Stimulated activated CD8-positive, alpha-beta memory T cell treated with anti-CD3 and anti-CD28 coated beads, Interleukin-12 subunit alpha, Interleukin-12 subunit beta, amount 100 ng/mL, for 4 hours (primary cell): ENCODE data around the gene ARID2.
A peak's percentile ranks its signal among the peaks of the same experiment; 100 is the strongest.

ENCODE experiments used
- DNase-seq: peaks from one replicate; pipeline ENCODE4 v3.0.0-alpha.2; 2020; ENCODE audit warnings: low read depth

Gene ARID2

DNA sequence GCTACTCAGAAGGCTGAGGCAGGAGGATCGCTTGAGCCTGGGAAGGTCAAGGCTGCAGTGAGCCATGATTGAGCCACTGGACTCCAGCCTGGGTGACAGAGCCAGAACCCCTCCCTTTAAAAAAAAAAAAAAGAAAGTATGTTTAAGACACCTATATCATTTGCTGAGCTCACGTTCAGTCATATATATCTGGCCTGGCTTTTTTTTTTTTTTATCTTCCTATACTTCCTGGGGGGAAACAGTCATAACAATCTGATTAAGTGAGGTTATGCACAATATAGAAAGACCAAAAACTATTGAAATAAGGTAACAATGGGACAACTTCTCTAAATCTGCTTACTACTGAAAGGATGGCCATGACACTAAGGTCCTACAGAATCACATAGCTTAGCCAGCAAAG lies 9.4 kb upstream of the ARID2 start:
- no peak for DNase-seq

GRCh38 chr12:45721369-45721768 lies 8.1 kb upstream of the ARID2 start:
- no peak for DNase-seq

- DNase-seq: no peak
Observed at GRCh38 chr12:45721954-45722353, 7.6 kb upstream of the ARID2 start.

DNA sequence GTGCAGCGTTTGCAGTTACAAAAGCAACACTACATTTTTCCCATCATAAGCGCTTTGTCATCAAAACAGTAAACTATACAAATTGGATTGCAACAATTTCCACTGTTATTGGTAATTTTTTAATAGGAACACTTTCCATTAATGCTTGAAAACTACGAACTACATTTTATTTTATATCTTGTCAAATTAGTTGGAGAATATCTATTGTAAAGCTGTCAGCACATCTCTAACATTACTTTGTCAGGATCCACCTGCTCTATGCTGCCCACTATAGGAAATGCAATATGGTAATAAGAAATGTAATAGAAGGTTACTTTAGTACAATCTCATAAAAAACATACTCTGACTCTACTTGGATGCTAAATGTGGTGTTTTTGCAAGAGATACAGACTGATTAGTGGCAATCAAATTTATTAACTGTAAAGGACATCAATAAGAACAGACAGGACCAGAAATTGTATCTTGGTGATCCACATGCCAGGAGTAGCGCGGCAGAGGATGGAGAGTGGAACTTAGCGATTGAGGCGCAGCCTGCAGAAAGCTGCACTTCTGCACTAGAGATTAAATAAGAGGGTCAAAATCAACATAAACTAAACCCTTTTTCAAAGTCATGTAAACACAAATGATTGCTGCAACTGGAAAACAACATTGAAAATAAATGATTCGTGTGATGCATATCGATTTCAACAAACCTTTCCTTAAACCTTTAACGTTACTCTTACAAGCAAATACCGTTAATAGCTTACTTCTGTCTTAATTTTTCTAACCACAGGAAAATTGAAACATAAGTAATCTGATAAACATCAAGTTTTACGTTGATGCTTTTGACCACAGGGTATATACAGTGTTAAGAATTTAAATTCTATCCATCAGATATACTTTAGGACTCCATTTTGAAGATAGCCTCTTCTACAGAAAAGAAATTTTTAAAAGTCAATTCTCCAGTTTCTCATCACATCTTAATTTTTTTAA lies 3.6 kb upstream of the ARID2 start:
- DNase-seq: no peak

- DNase-seq: no peak
Observed at GRCh38 chr12:45726603-45727300, 2.8 kb upstream of the ARID2 start.

GRCh38 chr12:45727301-45727979 lies 2.1 kb upstream of the ARID2 start:
- peak; percentile 79 for DNase-seq

DNA sequence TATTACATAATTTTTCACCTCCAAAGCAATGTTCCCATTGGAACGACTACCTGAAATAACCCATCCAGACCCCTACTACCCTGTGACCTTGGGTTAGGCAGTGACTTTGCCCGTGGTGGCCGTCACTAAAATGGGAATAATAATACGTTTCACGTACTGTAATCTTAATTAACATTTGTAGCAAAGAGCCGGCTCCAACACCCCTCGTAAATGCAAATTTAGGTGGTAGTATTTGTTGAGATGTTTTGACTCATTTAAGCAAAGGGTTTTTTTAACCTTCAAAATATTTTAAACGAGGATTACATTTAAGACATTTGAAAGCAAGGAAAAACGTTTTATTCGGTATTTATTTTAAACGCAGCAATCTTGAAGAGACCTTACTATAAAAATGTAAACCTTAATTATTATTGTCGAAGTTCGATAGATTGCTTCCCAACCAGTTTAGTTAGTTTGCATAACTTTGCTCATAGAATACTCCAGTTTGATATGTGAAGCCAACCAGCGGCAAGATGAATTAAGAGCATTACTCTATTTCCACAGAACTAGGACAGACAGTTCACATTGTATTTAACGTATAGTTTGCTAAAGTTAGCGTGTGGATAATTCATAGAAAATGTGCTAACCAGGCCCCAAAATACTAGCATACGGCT lies 1.4 kb upstream of the ARID2 start:
- no peak for DNase-seq

GRCh38 chr12:45728630-45729232 lies 775 bp upstream of the ARID2 start:
- peak; percentile 94 for DNase-seq

DNA sequence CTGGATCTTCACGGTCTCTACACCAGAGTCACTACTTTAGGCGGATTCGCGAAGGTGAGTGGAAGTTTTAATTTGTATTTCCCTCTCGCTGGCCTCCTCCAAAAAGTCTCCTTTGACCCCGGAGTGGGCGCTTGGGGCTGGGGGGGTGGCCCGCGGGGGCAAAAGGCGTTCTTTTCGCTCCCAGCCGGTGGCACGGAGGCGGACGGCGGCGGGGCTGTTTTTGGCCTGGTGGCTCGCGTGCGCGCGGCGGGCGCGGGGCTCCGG lies 510 bp downstream of the ARID2 start:
- no peak for DNase-seq

- peak; percentile 39 for DNase-seq
Observed at GRCh38 chr12:45730348-45731189, 1.1 kb downstream of the ARID2 start.

DNA sequence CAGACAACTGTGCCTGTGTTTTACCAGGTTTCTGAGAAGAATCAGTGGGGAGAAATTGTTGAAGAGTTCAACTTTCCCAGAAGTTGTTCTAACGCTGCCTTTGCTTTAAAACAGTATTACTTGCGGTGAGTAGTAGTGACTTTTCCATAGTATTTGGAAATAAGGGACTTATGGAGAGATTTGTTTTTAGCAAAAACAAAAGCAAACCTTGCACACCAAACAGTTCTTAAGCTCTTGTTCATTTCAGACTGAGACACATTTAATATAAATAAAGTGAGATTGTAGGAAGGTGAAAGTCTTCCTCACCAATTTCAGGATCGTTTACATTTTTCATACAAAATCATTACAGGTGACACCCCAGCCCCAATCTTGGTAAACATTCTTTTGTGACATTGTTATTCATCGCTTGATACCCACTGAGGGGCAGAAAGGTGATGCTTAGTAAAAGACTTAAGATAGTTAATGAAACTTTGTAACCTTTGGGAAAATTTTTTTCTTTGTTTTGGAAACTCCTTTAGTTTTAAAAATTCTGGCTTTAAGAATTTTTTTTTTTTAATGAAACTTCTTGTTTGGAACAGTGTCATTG lies 1.8 kb downstream of the ARID2 start:
- DNase-seq: no peak

DNA sequence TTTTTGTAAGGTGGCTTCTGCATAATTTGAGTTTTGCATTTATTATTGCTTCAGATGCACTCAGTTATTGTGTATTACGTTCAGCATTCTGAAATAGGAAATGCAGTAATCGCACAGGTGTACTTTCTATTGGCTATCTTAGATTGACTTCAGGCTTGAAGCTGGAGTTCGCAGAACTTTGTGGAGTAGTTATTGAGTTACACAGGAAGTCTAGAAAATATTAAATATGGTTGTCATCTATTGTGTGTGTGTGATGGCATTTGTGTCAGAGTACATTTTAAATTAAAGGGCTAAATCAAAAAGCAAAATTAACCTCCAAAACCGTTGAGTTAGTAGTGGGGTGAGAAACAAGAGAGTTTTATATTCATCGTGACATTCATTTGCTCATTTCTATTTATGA lies 2.7 kb downstream of the ARID2 start:
- no peak for DNase-seq

- no peak for DNase-seq
Observed at GRCh38 chr12:45732936-45733335, 3.4 kb downstream of the ARID2 start.

GRCh38 chr12:45737638-45738037 lies 8.1 kb downstream of the ARID2 start:
- no peak for DNase-seq

DNA sequence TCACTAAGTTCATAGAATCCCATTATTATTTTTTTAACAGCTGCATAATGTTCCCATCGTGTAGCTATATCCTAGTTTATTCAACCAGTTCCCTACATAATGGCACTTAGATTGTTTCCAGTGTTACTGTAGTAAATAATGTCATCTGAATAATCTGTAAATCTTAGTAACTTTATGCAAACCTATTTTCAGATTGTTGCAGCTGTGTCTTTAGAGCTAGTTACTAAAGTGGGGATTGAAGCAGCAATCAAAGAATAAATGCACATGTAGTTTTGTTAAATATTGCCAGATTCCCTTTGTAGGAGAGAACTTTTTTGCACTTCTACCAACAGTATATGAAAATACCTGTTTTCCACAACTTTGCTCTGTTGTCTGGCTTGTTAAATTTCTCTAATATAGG lies 13.1 kb downstream of the ARID2 start:
- DNase-seq: no peak

- DNase-seq: no peak
Observed at GRCh38 chr12:45743247-45743646, 13.7 kb downstream of the ARID2 start.

- no peak for DNase-seq
Observed at GRCh38 chr12:45745861-45746277, 16.4 kb downstream of the ARID2 start.

DNA sequence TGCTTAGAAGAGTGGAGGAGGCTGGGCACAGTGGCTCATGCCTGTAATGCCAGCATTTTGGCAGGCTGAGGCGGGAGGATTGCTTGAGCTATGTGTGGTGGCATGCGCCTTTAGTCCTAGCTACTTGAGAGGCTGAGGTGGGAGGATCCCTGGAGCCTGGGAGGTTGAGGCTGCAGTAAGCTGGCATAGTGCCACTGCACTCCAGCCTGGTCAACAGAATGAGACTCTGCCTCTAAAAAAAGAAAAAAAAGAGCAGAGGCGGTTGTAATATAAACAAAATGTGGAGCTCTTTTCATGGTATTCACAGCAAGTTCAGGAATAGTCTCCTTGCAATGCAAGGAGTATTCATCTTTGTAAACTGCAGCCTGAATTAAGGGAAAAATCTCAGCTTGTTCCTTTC lies 27.2 kb downstream of the ARID2 start:
- DNase-seq: no peak

DNA sequence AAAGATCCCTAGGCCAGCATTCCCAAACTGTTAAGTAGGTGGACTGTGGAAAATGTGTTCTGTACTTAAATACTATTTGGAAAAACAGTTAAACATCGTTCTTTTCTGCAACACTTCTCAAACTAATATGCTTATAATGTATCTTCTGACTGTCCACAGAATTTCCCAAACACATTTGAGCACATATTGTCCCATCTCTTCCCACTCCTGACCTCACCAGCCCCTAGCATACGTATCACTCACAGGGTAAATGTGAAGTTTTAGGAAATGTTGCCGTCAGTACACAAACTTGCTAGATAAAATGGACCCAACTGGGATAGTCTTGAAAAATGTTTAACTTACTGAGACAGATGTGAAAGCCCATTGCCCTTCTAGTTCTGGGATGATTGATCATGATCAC lies 27.7 kb downstream of the ARID2 start:
- DNase-seq: no peak

- no peak for DNase-seq
Observed at GRCh38 chr12:45760333-45760732, 30.8 kb downstream of the ARID2 start.
